NB4 (cell line): Measurements from ENCODE around the gene LTBP4.

Experiments used
- POLR2A ChIP-seq: IDR thresholded peaks from 2 replicates; pipeline ENCODE4 v1.6.1; 2011; ENCODE audit warnings: mild to moderate bottlenecking; ENCODE audit not compliant: insufficient read length; ENCODE audit errors: extremely low read depth
- TF ChIP-seq, protein P1 (sequence below): IDR thresholded peaks from one replicate; pipeline ENCODE4 v1.5.1; 2012; ENCODE audit warnings: low read depth, low read length

GRCh38 chr19:40600570-40601133 lies 517 bp upstream of the LTBP4 start:
- TF ChIP-seq, protein P1, sequence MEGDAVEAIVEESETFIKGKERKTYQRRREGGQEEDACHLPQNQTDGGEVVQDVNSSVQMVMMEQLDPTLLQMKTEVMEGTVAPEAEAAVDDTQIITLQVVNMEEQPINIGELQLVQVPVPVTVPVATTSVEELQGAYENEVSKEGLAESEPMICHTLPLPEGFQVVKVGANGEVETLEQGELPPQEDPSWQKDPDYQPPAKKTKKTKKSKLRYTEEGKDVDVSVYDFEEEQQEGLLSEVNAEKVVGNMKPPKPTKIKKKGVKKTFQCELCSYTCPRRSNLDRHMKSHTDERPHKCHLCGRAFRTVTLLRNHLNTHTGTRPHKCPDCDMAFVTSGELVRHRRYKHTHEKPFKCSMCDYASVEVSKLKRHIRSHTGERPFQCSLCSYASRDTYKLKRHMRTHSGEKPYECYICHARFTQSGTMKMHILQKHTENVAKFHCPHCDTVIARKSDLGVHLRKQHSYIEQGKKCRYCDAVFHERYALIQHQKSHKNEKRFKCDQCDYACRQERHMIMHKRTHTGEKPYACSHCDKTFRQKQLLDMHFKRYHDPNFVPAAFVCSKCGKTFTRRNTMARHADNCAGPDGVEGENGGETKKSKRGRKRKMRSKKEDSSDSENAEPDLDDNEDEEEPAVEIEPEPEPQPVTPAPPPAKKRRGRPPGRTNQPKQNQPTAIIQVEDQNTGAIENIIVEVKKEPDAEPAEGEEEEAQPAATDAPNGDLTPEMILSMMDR: no peak
- no peak for TF ChIP-seq POLR2A
